IPS-18a (cell line): Measurements from ENCODE around the gene CHST1.
A peak's percentile ranks its signal among the peaks of the same experiment; 100 is the strongest.

Experiments
- H3K27ac ChIP-seq: one replicate; pipeline ENCODE4 v1.5.1; 2013; ENCODE audit warnings: low read length
- H3K27me3 ChIP-seq: one replicate; pipeline ENCODE4 v1.6.1; 2013; ENCODE audit warnings: mild to moderate bottlenecking, low read length; ENCODE audit not compliant: control insufficient read depth, insufficient read depth
- H3K36me3 ChIP-seq: one replicate; pipeline ENCODE4 v1.6.1; 2013; ENCODE audit warnings: low read depth, low read length; ENCODE audit not compliant: control insufficient read depth
- H3K4me1 ChIP-seq: one replicate; pipeline ENCODE4 v1.6.1; 2013; ENCODE audit warnings: low read depth, low read length; ENCODE audit not compliant: control insufficient read depth
- H3K4me3 ChIP-seq: one replicate; pipeline ENCODE4 v1.5.1; 2013; ENCODE audit warnings: low read length
- H3K9ac ChIP-seq: one replicate; pipeline ENCODE4 v1.6.1; 2013; ENCODE audit warnings: mild to moderate bottlenecking, low read length, moderate library complexity
- H3K9me3 ChIP-seq: one replicate; pipeline ENCODE4 v1.6.1; 2013; ENCODE audit warnings: low read depth, low read length; ENCODE audit not compliant: control insufficient read depth

CHST1 gene

DNA sequence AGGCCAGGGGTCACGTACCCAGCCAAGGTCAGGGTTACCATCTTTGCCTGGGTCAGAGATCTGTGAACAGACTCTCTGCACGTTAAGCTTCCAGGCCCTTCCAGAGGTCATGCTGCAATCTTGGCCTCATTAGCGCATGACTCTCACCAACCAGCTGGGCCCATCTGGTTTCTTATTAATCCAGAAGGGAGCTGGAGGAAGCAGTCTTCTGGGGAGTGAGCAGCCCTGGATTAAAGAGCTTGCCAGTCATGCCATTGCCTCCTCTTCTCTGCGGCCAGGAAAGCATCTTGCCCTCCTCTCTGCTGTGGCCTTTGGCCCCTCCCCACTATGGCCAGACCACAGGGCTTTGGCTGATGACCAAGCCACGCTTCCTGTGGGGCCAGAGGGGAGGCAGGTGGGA lies 57.4 kb downstream of the CHST1 start:
- no peaks in the 10 kb centered on the region for H3K27me3 ChIP-seq
- no peak overlapping the region for H3K4me3 ChIP-seq
- no peak overlapping the region for H3K27ac ChIP-seq

DNA sequence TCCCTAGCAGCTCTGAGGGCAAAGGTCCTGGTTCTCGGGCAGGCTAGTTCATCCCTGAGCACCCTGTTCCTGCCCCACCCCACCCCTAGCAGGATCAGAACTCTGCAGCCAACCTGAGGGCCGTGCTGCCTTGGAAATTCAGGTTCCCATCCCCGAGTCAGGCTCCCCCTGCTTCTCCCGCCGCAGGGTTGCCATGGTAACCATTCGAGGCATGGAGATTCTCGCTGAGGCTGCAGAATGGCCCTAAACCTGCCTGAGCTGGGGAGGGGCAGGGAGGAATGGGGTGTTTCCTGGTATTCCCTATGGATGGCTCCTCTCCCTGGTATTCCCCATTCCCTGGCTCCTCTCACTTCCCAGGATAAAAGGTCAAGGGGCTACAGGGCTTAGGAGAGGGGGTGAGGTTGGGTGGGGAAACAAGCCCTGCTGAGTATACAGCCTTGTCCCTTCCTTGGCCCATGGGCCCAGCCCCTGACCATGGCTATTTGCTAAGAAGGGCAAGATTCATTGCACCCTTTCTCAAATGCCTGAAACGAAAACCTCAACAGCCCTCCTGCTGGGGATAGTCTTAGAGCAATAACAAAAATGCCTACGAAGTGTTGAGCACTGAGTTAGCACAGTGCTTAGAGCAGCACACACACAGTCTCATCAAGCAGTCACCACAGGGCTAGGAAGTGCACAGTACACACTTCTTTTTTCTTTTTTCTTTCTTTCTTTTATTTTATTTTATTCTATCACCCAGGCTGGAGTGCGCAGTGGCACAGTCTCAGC lies 58.7 kb downstream of the CHST1 start:
- no peak overlapping the region for H3K9ac ChIP-seq

More for the DNA sequence above, 57.4 kb downstream of the CHST1 start:
- Histone ChIP-seq H3K9me3 (no peaks in the 10 kb centered on the region), H3K4me1 (peaks cover 13% of the 10 kb centered on the region), H3K36me3 (no peaks in the 10 kb centered on the region), H3K9ac (no peak overlapping the region)

GRCh38 chr11:45605051-45605450 lies 60.4 kb downstream of the CHST1 start:
- peaks cover 13% of the 10 kb centered on the region for H3K4me1 ChIP-seq
- H3K27ac ChIP-seq = no peak overlapping the region
- no peaks in the 10 kb centered on the region for H3K9me3 ChIP-seq
- no peak overlapping the region for H3K4me3 ChIP-seq
- no peaks in the 10 kb centered on the region for H3K36me3 ChIP-seq
- no peak overlapping the region for H3K9ac ChIP-seq
- no peaks in the 10 kb centered on the region for H3K27me3 ChIP-seq

More for the DNA sequence above, 58.7 kb downstream of the CHST1 start:
- Histone ChIP-seq H3K9me3 (no peaks in the 10 kb centered on the region), H3K36me3 (no peaks in the 10 kb centered on the region), H3K27me3 (no peaks in the 10 kb centered on the region), H3K27ac (no peak overlapping the region), H3K4me1 (peaks cover 13% of the 10 kb centered on the region), H3K4me3 (peak overlapping the region; percentile 19)

DNA sequence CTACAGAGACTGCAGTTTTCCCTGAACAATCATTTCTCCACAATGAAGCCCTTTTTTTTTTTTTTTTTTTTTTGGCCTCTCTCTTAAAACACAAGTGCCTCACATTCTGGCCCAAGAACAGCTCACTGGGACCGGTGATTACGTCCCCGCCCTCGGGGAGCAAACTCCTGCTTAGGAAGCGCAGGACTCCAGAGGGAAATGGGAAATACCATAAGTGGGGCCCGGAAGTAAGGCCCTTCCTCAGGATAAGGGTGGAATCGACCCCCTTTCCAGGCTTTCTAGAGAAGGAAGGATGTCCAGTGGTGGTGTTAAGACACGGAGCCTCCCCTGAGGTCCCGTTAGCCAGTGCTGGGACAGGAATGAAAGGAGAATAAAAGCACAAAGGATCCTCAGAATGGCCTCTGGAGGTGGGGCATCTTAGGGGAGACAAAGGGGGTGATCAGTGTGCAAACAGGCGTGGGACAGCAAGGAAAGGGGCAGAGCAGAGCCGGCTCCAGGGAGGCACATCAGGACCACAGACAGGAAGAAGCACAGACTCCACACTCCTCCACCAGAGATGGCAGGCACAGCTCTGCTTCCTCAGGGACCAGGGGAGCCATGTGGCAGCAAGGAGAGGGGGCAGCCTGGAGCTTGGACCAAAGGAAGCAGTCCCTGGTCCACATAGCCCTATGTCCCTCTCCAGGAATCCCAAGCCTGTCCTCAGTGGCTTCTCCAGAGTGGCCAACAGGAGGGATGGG lies 61.3 kb downstream of the CHST1 start:
- no peaks in the 10 kb centered on the region for H3K9me3 ChIP-seq
- no peaks in the 10 kb centered on the region for H3K27me3 ChIP-seq
- H3K4me3 ChIP-seq = no peak overlapping the region
- H3K4me1 ChIP-seq = peaks cover 13% of the 10 kb centered on the region
- H3K9ac ChIP-seq = no peak overlapping the region
- no peak overlapping the region for H3K27ac ChIP-seq
- no peaks in the 10 kb centered on the region for H3K36me3 ChIP-seq

- no peaks in the 10 kb centered on the region for H3K27me3 ChIP-seq
- H3K9ac ChIP-seq = no peak overlapping the region
- H3K36me3 ChIP-seq = no peaks in the 10 kb centered on the region
Measured at GRCh38 chr11:45599161-45599943, 66.1 kb downstream of the CHST1 start.

More at GRCh38 chr11:45599161-45599943, 66.1 kb downstream of the CHST1 start:
- no peak overlapping the region for H3K27ac ChIP-seq
- H3K9me3 ChIP-seq = no peaks in the 10 kb centered on the region
- no peaks in the 10 kb centered on the region for H3K4me1 ChIP-seq
- no peak overlapping the region for H3K4me3 ChIP-seq
